Gastroesophageal sphincter (tissue), 4 donors: ENCODE results near the gene PIAS1. TPM values are rescaled to one million over a fixed set of nuclear protein-coding genes. Genes with fewer than 3 reads are reported as not detected.
"Not testable (repeated sequence)": the region's sequence is repeated elsewhere in the genome, so short reads cannot be mapped to it uniquely, and the experiment has no call there.

Experiments
- ATAC-seq: fragments of 150-250 bp; one replicate; pipeline ENCODE4 v1.9.1; 2016; ENCODE audit warnings: mild to moderate bottlenecking, moderate library complexity
- H3K27ac ChIP-seq, 4 donors: fragments of 200-600 bp; sonication (generic) in 3 of 4; 1 replicate in 3 of 4; 2 replicates in 1 of 4; pipeline ENCODE4 v1.5.1; 2016 to 2019
- H3K27me3 ChIP-seq: fragments of 200-600 bp; sonication (generic); one replicate; pipeline ENCODE4 v1.5.1; 2019
- H3K36me3 ChIP-seq, 2 donors: fragments of 200-600 bp; sonication (generic); one replicate each; pipeline ENCODE4 v1.5.1; 2019; ENCODE audit warnings: control low read depth in 1 of 2
- H3K4me1 ChIP-seq, 3 donors: fragments of 200-600 bp; sonication (generic); 1 replicate in 2 of 3; 2 replicates in 1 of 3; pipeline ENCODE4 v1.5.1; 2016 to 2019; ENCODE audit warnings: control low read depth in 2 of 3
- H3K4me3 ChIP-seq, 2 donors: fragments of 200-600 bp; sonication (generic); one replicate each; pipeline ENCODE4 v1.5.1; 2019; ENCODE audit warnings: mild to moderate bottlenecking in 1 of 2, moderate library complexity in 1 of 2
- H3K9me3 ChIP-seq, 3 donors: fragments of 200-600 bp; sonication (generic); one replicate each; pipeline ENCODE4 v1.5.1; 2017 to 2019; ENCODE audit warnings: control low read depth in 2 of 3
- EP300 ChIP-seq: sonication (generic); formaldehyde crosslinking; IDR thresholded peaks from one replicate; pipeline ENCODE4 v1.6.1; 2017; ENCODE audit warnings: antibody characterized with exemption, mild to moderate bottlenecking
- POLR2A ChIP-seq, 2 donors: fragments of 450-650 bp; IDR thresholded peaks; one replicate each; pipeline ENCODE4 v1.6.1; 2017; ENCODE audit warnings: antibody characterized with exemption in 2 of 2, mild to moderate bottlenecking in 2 of 2, moderate library complexity in 1 of 2
- POLR2AphosphoS5 ChIP-seq: sonication (generic); formaldehyde crosslinking; IDR thresholded peaks from one replicate; pipeline ENCODE4 v1.6.1; 2017; ENCODE audit warnings: antibody characterized with exemption
- WGBS, 2 donors: methylation state at CpG; one replicate each; pipeline ENCODE4 v1.1.5; 2018; ENCODE audit warnings: low coverage in 1 of 2; 5-methylcytosine and 5-hydroxymethylcytosine counted together
- total RNA-seq, 4 donors: library from RNA; depleted of rRNA; stranded (reverse); fragments of >200 nt; gene quantifications; one replicate each; pipeline ENCODE4 v1.1.0, GENCODE V29; 2016
- TF ChIP-seq, protein P1 (sequence below), 4 experiments: fragments of 200-600 bp in 2 of 4; fragments of 450-650 bp in 2 of 4; sonication (generic) in 1 of 4; IDR thresholded peaks; one replicate each; pipeline ENCODE4 v1.5.1; 2017 to 2019; ENCODE audit warnings: antibody characterized with exemption in 4 of 4, mild to moderate bottlenecking in 2 of 4, moderate library complexity in 2 of 4

Gene PIAS1
- total RNA-seq, 4 donors from 2014 or later, result 26.6 to 101 (median 48.9) TPM

DNA sequence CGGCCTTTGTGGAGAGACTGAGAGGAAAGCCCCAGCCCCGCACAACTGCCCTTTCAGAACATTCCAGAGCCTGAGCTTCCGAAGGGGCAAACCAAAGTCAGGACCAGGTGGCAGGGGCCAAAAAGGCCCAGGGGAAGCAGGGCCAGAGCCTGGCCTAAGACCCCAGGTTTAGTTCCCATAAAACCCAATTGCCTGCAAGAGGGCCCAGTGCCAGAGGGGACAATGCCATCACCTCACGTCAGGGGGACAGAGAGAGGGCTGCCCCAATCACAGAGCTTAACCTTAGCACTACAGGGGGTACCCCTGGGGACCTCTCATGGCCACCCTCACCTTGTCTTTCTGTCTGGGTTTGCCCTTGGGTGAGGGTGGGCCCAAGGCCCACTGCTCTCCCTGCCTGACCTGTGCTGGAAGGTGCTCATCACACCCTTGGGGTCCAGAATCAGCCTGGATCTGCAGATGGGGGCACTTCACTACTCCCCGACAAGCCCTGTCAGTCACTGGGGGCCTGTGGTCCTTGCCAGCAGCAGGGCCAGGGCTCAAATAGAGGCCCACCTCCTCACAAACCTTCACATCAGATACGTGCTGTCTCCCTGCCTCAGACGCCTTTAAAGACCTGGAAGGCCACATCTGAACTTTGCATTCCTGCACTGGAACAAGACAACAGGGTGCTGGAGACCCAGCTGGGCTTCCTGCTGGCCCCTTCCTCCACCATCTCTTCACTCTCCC is 147.2 kb downstream of the PIAS1 start:
- 61 to 80% methylated on average over 3 to 4 of the region's 7 CpGs for WGBS, 2 donors
- peaks cover 0 to 55% (median 34%) of the 10 kb centered on the region in 3 donors for H3K4me1 ChIP-seq
- no peaks in the 10 kb centered on the region for H3K27me3 ChIP-seq
- peak overlapping the region in 2 of 4 donors; percentile 52 to 70 for H3K27ac ChIP-seq
- no peaks in the 10 kb centered on the region for H3K9me3 ChIP-seq
- peaks cover 0 to 3% of the 10 kb centered on the region in 2 donors for H3K36me3 ChIP-seq
- ATAC-seq, result no peak
- H3K4me3 ChIP-seq, result no peak overlapping the region
- TF ChIP-seq, protein P1, sequence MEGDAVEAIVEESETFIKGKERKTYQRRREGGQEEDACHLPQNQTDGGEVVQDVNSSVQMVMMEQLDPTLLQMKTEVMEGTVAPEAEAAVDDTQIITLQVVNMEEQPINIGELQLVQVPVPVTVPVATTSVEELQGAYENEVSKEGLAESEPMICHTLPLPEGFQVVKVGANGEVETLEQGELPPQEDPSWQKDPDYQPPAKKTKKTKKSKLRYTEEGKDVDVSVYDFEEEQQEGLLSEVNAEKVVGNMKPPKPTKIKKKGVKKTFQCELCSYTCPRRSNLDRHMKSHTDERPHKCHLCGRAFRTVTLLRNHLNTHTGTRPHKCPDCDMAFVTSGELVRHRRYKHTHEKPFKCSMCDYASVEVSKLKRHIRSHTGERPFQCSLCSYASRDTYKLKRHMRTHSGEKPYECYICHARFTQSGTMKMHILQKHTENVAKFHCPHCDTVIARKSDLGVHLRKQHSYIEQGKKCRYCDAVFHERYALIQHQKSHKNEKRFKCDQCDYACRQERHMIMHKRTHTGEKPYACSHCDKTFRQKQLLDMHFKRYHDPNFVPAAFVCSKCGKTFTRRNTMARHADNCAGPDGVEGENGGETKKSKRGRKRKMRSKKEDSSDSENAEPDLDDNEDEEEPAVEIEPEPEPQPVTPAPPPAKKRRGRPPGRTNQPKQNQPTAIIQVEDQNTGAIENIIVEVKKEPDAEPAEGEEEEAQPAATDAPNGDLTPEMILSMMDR (IDR thresholded peaks at IDR 0.05), result no peak
- TF ChIP-seq EP300 (no peak), POLR2A (IDR thresholded peaks at IDR 0.05) (no peak), POLR2AphosphoS5 (no peak)

DNA sequence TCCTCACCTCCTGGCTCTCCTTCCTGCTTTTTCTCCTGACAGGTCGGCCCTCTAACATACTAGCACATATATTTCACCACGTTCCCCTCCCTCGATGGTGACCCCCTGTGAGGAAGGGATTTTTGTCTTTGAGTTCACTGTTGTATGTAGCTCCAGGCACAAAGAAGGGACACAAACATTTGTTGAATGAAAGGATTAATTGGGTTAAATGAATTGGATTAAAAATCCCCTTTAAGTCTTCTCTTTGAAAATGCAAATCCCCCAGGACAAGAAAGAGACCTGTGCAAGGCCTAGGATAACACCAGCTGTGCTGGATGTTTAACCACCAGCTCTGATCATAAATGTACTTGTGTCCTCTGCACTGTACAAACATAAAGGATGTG is 147.8 kb downstream of the PIAS1 start:
- Histone ChIP-seq H3K27me3 (no peaks in the 10 kb centered on the region), H3K4me1 (peaks cover 0 to 58% (median 34%) of the 10 kb centered on the region in 3 donors), H3K4me3 (no peak overlapping the region), H3K9me3 (no peaks in the 10 kb centered on the region), H3K27ac (peak overlapping the region in 2 of 4 donors; percentile 52 to 70), H3K36me3 (peaks cover 0 to 3% of the 10 kb centered on the region in 2 donors)
- ATAC-seq, result no peak
- WGBS, 2 donors, result 63% methylated on average over 3 of the region's 3 CpGs; no CpG with 5 or more reads in 1 of the 2 donors
- TF ChIP-seq, protein P1 (IDR thresholded peaks at IDR 0.05), result no peak
- TF ChIP-seq POLR2AphosphoS5 (no peak), EP300 (no peak), POLR2A (IDR thresholded peaks at IDR 0.05) (no peak)

DNA sequence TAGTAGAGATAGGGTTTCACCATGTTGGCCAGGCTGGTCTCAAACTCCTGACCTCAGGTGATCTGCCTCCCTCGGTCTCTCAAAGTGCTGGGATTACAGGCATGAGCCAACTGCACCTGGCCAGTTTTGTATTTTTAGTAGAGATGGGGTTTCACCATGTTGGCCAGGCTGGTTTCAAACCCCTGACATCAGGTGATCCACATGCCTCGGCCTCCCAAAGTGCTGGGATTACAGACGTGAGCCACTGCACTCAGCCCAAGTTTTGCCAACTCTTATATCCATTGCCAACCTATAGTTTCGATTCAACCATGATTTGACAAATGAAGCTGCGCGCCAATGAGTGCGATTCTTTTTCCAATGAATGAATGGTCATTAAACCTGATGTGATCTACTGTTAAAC is 148.9 kb downstream of the PIAS1 start:
- ATAC-seq, H3K27ac ChIP-seq, H3K27me3 ChIP-seq, H3K4me3 ChIP-seq, H3K36me3 ChIP-seq, H3K9me3 ChIP-seq: not testable (repeated sequence)
- peaks cover 0 to 58% (median 34%) of the 10 kb centered on the region in 3 donors for H3K4me1 ChIP-seq
- 91 to 96% methylated on average over 6 to 7 of the region's 7 CpGs for WGBS, 2 donors

DNA sequence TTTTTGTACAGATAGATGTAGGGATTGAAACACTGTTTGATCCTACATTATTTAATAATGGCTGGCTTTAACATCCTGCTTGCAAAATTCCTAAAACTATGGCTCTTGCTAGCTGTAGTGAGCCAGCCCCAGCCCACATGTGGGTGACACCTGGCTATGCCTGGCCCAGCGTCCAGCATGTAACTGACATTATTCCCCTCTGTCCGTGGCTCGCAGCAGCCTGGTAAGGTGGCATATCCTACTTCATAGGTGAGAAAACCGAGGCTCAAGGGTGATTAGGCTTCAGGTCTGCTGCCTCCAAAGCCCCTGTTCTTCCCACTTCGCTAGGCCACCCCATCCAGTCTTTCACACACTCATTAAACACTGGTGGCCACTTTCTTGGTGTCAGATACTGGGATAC is 149.4 kb downstream of the PIAS1 start:
- Histone ChIP-seq H3K36me3 (peaks cover 0 to 6% of the 10 kb centered on the region in 2 donors), H3K27ac (peak overlapping the region in 1 of 4 donors; percentile 72), H3K4me1 (peaks cover 0 to 58% (median 34%) of the 10 kb centered on the region in 3 donors), H3K27me3 (no peaks in the 10 kb centered on the region), H3K9me3 (no peaks in the 10 kb centered on the region), H3K4me3 (no peak overlapping the region)
- no peak for TF ChIP-seq POLR2A (IDR thresholded peaks at IDR 0.05)
- TF ChIP-seq, protein P1 (IDR thresholded peaks at IDR 0.05), result no peak
- no peak for TF ChIP-seq EP300
- no peak for TF ChIP-seq POLR2AphosphoS5
- WGBS, 2 donors, result 86% methylated on average over 5 of the region's 5 CpGs; no CpG with 5 or more reads in 1 of the 2 donors
- no peak for ATAC-seq

DNA sequence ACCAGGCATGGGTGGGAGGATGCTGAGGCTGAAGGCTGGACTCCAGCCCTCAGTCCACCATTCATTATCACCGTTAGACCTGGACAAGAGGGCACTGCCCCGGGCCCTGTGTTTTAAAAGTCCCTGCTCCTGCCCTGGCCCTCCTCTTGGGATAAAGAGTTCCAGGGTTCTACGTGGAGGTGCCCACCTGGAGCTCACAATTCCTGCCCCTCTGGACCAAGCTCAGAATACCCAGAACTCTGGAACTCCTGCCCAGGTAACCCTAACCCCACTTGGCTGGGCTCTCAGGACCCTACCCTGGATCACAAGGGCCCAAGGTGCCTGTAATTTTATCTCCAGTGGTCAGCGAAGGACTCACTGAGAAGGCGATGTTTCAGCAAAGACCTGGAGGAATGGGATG is 149.8 kb downstream of the PIAS1 start:
- Histone ChIP-seq H3K27ac (peak overlapping the region in 1 of 4 donors; percentile 72), H3K9me3 (no peaks in the 10 kb centered on the region), H3K36me3 (peaks cover 0 to 6% of the 10 kb centered on the region in 2 donors), H3K4me1 (peaks cover 0 to 58% (median 34%) of the 10 kb centered on the region in 3 donors), H3K4me3 (peak overlapping the region; percentile 10 to 47), H3K27me3 (no peaks in the 10 kb centered on the region)
- WGBS, 2 donors, result 80% methylated on average over 1 of the region's 5 CpGs; no CpG with 5 or more reads in 1 of the 2 donors
- no peak for TF ChIP-seq POLR2AphosphoS5
- TF ChIP-seq, protein P1 (IDR thresholded peaks at IDR 0.05), result no peak
- TF ChIP-seq POLR2A (IDR thresholded peaks at IDR 0.05), result no peak
- no peak for TF ChIP-seq EP300
- ATAC-seq, result no peak
